Hepatocyte (in vitro differentiated cells): ENCODE results near the gene GNAT2.

Experiments used
- EZH2 ChIP-seq: fragments of 200-600 bp; sonication (generic); IDR thresholded peaks from 2 replicates; pipeline ENCODE4 v1.6.1; 2016; ENCODE audit warnings: antibody characterized with exemption, mild to moderate bottlenecking, borderline replicate concordance
- TF ChIP-seq, protein P1 (sequence below): fragments of 200-600 bp; sonication (generic); IDR thresholded peaks from 2 replicates; pipeline ENCODE4 v1.5.1; 2016; ENCODE audit warnings: antibody characterized with exemption, mild to moderate bottlenecking; ENCODE audit not compliant: poor library complexity

DNA sequence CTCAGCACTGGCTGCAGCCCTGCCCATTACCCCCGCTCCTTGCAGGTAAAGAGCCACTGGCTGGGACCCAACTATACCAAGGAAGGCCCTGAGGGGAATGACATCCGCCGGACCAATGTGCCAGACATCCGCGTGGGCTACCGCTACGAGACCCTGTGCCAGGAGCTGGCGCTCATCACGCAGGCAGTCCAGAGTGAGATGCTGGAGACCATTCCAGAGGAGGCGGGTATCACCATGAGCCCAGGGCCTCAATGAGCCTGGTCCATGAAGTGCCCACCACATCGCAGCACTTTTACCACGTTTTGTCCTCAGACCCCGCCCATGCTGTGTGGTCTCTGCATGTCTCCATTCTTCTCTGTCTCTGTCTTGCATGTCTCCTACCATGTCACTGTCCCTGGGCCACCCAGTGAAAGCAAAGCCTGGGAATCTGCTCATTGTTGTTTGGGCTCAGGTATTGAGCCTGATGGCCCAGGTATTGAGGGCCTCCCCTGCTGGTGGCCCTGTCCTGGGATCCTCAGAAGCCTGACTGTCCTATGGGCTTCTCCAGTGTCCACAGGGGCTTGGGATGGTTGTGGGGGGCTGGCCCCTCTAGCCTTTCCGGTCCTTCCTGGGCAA, 11.6 kb upstream of the GNAT2 start:
- no peak for TF ChIP-seq EZH2
- TF ChIP-seq, protein P1, sequence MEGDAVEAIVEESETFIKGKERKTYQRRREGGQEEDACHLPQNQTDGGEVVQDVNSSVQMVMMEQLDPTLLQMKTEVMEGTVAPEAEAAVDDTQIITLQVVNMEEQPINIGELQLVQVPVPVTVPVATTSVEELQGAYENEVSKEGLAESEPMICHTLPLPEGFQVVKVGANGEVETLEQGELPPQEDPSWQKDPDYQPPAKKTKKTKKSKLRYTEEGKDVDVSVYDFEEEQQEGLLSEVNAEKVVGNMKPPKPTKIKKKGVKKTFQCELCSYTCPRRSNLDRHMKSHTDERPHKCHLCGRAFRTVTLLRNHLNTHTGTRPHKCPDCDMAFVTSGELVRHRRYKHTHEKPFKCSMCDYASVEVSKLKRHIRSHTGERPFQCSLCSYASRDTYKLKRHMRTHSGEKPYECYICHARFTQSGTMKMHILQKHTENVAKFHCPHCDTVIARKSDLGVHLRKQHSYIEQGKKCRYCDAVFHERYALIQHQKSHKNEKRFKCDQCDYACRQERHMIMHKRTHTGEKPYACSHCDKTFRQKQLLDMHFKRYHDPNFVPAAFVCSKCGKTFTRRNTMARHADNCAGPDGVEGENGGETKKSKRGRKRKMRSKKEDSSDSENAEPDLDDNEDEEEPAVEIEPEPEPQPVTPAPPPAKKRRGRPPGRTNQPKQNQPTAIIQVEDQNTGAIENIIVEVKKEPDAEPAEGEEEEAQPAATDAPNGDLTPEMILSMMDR, result no peak
